K562 (cell line): ENCODE results near the gene ZCRB1.

Source experiments
- CTCF ChIP-seq, 3 experiments: IDR thresholded peaks in 2 of 3; conservative IDR thresholded peaks in 1 of 3; 2 replicates each; pipeline ENCODE4 v1.5.1; 2011 to 2012; ENCODE audit warnings: low read length in 3 of 3, mild to moderate bottlenecking in 3 of 3, control low read depth in 2 of 3, improper control_type of control experiment in 1 of 3, inconsistent platforms in 1 of 3, low read depth in 1 of 3, mixed read lengths in 1 of 3, moderate library complexity in 1 of 3; ENCODE audit not compliant: insufficient read depth in 2 of 3
- ZNF239 ChIP-seq: fragments of 250-450 bp; sonication (Bioruptor Pico); IDR thresholded peaks from 2 replicates; pipeline ENCODE4 v1.4.0; 2020; ENCODE audit warnings: mild to moderate bottlenecking

DNA sequence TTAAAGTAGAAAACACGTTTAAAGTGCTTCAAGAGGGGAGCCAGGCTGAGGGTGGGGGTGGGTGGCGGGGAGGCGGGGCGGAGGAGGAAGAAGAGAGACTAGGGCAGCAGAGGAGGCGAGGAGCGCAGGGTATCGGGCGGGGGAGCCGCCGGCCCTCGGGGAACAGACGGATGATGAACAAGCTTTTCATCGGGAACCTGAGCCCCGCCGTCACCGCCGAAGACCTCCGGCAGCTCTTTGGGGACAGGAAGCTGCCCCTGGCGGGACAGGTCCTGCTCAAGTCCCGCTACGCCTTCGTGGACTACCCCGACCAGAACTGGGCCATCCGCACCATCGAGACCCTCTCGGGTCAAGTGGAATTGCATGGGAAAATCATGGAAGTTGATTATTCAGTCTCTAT lies 39.2 kb downstream of the ZCRB1 start:
- TF ChIP-seq ZNF239 (CRISPR knock-in tag) (no peak), CTCF (IDR thresholded peaks at IDR 0.05 in 2 of 3, conservative IDR thresholded peaks at IDR 0.05 in 1 of 3; ENCODE audit: insufficient read depth in 2 of 3, low read depth in 1 of 3, low read length in 3 of 3) (no peak)
